GM21529 (cell line): ENCODE results near the gene PARN.
"Not testable (repeated sequence)": the region's sequence is repeated elsewhere in the genome, so short reads cannot be mapped to it uniquely, and the experiment has no call there.

Experiments
- ATAC-seq: cut with Tn5 transposase; IDR thresholded peaks from one replicate; pipeline ENCODE4 v1.9.1; 2021; ENCODE audit not compliant: unreplicated experiment

The PARN gene

GRCh38 chr16:14576069-14576468 lies 54.0 kb downstream of the PARN start:
- no peak for ATAC-seq

GRCh38 chr16:14574698-14575415 lies 55.2 kb downstream of the PARN start:
- ATAC-seq = not testable (repeated sequence)

GRCh38 chr16:14572535-14572934 lies 57.5 kb downstream of the PARN start:
- no peak for ATAC-seq

GRCh38 chr16:14569213-14569612 lies 60.8 kb downstream of the PARN start:
- ATAC-seq = no peak

- ATAC-seq = no peak
These were observed 63.5 kb downstream of the PARN start for GRCh38 chr16:14566599-14566998.

GRCh38 chr16:14565688-14566025 lies 64.4 kb downstream of the PARN start:
- ATAC-seq = no peak

- no peak for ATAC-seq
These were observed 65.0 kb downstream of the PARN start for GRCh38 chr16:14564861-14565687.

GRCh38 chr16:14564323-14564722 lies 65.7 kb downstream of the PARN start:
- ATAC-seq = no peak

- no peak for ATAC-seq
These were observed 67.2 kb downstream of the PARN start for GRCh38 chr16:14562691-14563491.

GRCh38 chr16:14560523-14560922 lies 69.5 kb downstream of the PARN start:
- ATAC-seq = no peak

GRCh38 chr16:14559809-14560241 lies 70.2 kb downstream of the PARN start:
- ATAC-seq = no peak

GRCh38 chr16:14553447-14553846 lies 76.6 kb downstream of the PARN start:
- no peak for ATAC-seq

GRCh38 chr16:14549789-14550153 lies 80.3 kb downstream of the PARN start:
- ATAC-seq = no peak

- no peak for ATAC-seq
These were observed 80.9 kb downstream of the PARN start for GRCh38 chr16:14548933-14549788.

- no peak for ATAC-seq
These were observed 84.6 kb downstream of the PARN start for GRCh38 chr16:14545346-14545884.

GRCh38 chr16:14544846-14545245 lies 85.2 kb downstream of the PARN start:
- not testable (repeated sequence) for ATAC-seq

GRCh38 chr16:14539631-14540030 lies 90.4 kb downstream of the PARN start:
- no peak for ATAC-seq

GRCh38 chr16:14539156-14539555 lies 90.9 kb downstream of the PARN start:
- no peak for ATAC-seq

- ATAC-seq = no peak
These were observed 91.5 kb downstream of the PARN start for GRCh38 chr16:14538604-14539003.

- no peak for ATAC-seq
These were observed 98.4 kb downstream of the PARN start for GRCh38 chr16:14531613-14532012.
